Muscle of arm (tissue), 14 donors: ENCODE results near the gene MTCH1. TPM values are rescaled to one million over a fixed set of nuclear protein-coding genes. Genes with fewer than 3 reads are reported as not detected.

Experiments
- DNase-seq: peaks from one replicate; pipeline ENCODE4 v3.0.0-alpha.2; 2013
- long read RNA-seq, 11 donors: transcript quantifications; one replicate each; lab custom pipeline, GENCODE V29; 2026
- polyA plus RNA-seq, 12 donors: library from polyadenylated mRNA; unstranded; fragments of 120-200 nt; gene quantifications; one replicate each; pipeline ENCODE4 v1.2.1, GENCODE V29; 2013; ENCODE audit not compliant: insufficient read length in 12 of 12

MTCH1 gene
- polyA plus RNA-seq, result 100 to 1,000 TPM in 7 of 12 donors, 10 to 100 TPM in 4, not detected in 1; 92.8 to 129 (median 105) TPM
- long read RNA-seq, donor 1, transcript MTCH1-201 (12 exons, 2,006 nt), result major isoform, 44 of 75 reads
- long read RNA-seq, donor 1, transcript MTCH1-202 (12 exons, 2,057 nt), result minor isoform, 27 of 75 reads
- long read RNA-seq, donor 1, partial matches to known transcripts, result 0 of 75 reads
- long read RNA-seq, donor 1, other reads (novel, unspliced or antisense), result 0 of 75 reads
- long read RNA-seq, donor 2, transcript MTCH1-202 (12 exons, 2,057 nt), result major isoform, 65 of 105 reads
- long read RNA-seq, donor 2, transcript MTCH1-201 (12 exons, 2,006 nt), result minor isoform, 37 of 105 reads
- long read RNA-seq, donor 2, partial matches to known transcripts, result 0 of 105 reads
- long read RNA-seq, donor 2, other reads (novel, unspliced or antisense), result 0 of 105 reads
- long read RNA-seq, donor 3, transcript MTCH1-202 (12 exons, 2,057 nt), result major isoform, 21 of 31 reads
- long read RNA-seq, donor 3, transcript MTCH1-201 (12 exons, 2,006 nt), result minor isoform, 8 of 31 reads
- long read RNA-seq, donor 3, partial matches to known transcripts, result 0 of 31 reads
- long read RNA-seq, donor 3, other reads (novel, unspliced or antisense), result 0 of 31 reads
- long read RNA-seq, donor 4, transcript MTCH1-201 (12 exons, 2,006 nt), result minor isoform, 9 of 27 reads
- long read RNA-seq, donor 4, transcript MTCH1-202 (12 exons, 2,057 nt), result major isoform, 17 of 27 reads
- long read RNA-seq, donor 4, partial matches to known transcripts, result 0 of 27 reads
- long read RNA-seq, donor 4, other reads (novel, unspliced or antisense), result 0 of 27 reads
- long read RNA-seq, donor 5, transcript MTCH1-201 (12 exons, 2,006 nt), result minor isoform, 26 of 84 reads
- long read RNA-seq, donor 5, transcript MTCH1-202 (12 exons, 2,057 nt), result major isoform, 50 of 84 reads
- long read RNA-seq, donor 5, partial matches to known transcripts, result 5 of 84 reads
- long read RNA-seq, donor 5, other reads (novel, unspliced or antisense), result 0 of 84 reads
- long read RNA-seq, donor 6, transcript MTCH1-202 (12 exons, 2,057 nt), result major isoform, 25 of 37 reads
- long read RNA-seq, donor 6, transcript MTCH1-201 (12 exons, 2,006 nt), result minor isoform, 12 of 37 reads
- long read RNA-seq, donor 6, partial matches to known transcripts, result 0 of 37 reads
- long read RNA-seq, donor 6, other reads (novel, unspliced or antisense), result 0 of 37 reads
- long read RNA-seq, donor 7, transcript MTCH1-202 (12 exons, 2,057 nt), result major isoform, 16 of 25 reads
- long read RNA-seq, donor 7, transcript MTCH1-201 (12 exons, 2,006 nt), result minor isoform, 9 of 25 reads
- long read RNA-seq, donor 7, partial matches to known transcripts, result 0 of 25 reads
- long read RNA-seq, donor 7, other reads (novel, unspliced or antisense), result 0 of 25 reads
- long read RNA-seq, donor 8, transcript MTCH1-202 (12 exons, 2,057 nt), result major isoform, 47 of 89 reads
- long read RNA-seq, donor 8, transcript MTCH1-201 (12 exons, 2,006 nt), result minor isoform, 18 of 89 reads
- long read RNA-seq, donor 8, partial matches to known transcripts, result 18 of 89 reads
- long read RNA-seq, donor 8, other reads (novel, unspliced or antisense), result 0 of 89 reads
- long read RNA-seq, donor 9, transcript MTCH1-201 (12 exons, 2,006 nt), result minor isoform, 10 of 53 reads
- long read RNA-seq, donor 9, transcript MTCH1-202 (12 exons, 2,057 nt), result major isoform, 21 of 53 reads
- long read RNA-seq, donor 9, partial matches to known transcripts, result 18 of 53 reads
- long read RNA-seq, donor 9, other reads (novel, unspliced or antisense), result 0 of 53 reads
- long read RNA-seq, donor 10, transcript MTCH1-202 (12 exons, 2,057 nt), result major isoform, 31 of 60 reads
- long read RNA-seq, donor 10, transcript MTCH1-201 (12 exons, 2,006 nt), result minor isoform, 16 of 60 reads
- long read RNA-seq, donor 10, partial matches to known transcripts, result 12 of 60 reads
- long read RNA-seq, donor 10, other reads (novel, unspliced or antisense), result 0 of 60 reads
- long read RNA-seq, donor 11, transcript MTCH1-202 (12 exons, 2,057 nt), result major isoform, 40 of 82 reads
- long read RNA-seq, donor 11, transcript MTCH1-201 (12 exons, 2,006 nt), result minor isoform, 24 of 82 reads
- long read RNA-seq, donor 11, partial matches to known transcripts, result 18 of 82 reads
- long read RNA-seq, donor 11, other reads (novel, unspliced or antisense), result 0 of 82 reads

GRCh38 chr6:36985808-36986703, at the start of gene MTCH1:
TSS of gene MTCH1 (minus strand) at chr6:36986196. CDS start at chr6:36986173, 23 bp downstream.
- DNase-seq, result peak; percentile 92

GRCh38 chr6:37033819-37034795, 48.1 kb upstream of the MTCH1 start:
- DNase-seq, result no peak

- no peak for DNase-seq
These were observed 47.3 kb upstream of the MTCH1 start for GRCh38 chr6:37033255-37033654.

- no peak for DNase-seq
These were observed 46.2 kb upstream of the MTCH1 start for GRCh38 chr6:37032239-37032638.

- no peak for DNase-seq
These were observed 44.6 kb upstream of the MTCH1 start for GRCh38 chr6:37030599-37030998.

GRCh38 chr6:37029249-37029971, 43.4 kb upstream of the MTCH1 start:
- DNase-seq, result peak; percentile 66

GRCh38 chr6:37027811-37028469, 41.9 kb upstream of the MTCH1 start:
- no peak for DNase-seq

GRCh38 chr6:37027036-37027720, 41.2 kb upstream of the MTCH1 start:
- no peak for DNase-seq

- no peak for DNase-seq
These were observed 39.8 kb upstream of the MTCH1 start for GRCh38 chr6:37025621-37026466.

- DNase-seq, result no peak
These were observed 38.8 kb upstream of the MTCH1 start for GRCh38 chr6:37024656-37025337.

- DNase-seq, result no peak
These were observed 36.3 kb upstream of the MTCH1 start for GRCh38 chr6:37022135-37022863.

- no peak for DNase-seq
These were observed 35.5 kb upstream of the MTCH1 start for GRCh38 chr6:37021356-37022129.
